H1 (cell line): Measurements from ENCODE around the gene MAPK8IP1.

Experiments
- CBX5 ChIP-seq: fragments of 300-800, 300-1000 bp; sonication (generic); IDR thresholded peaks from 2 replicates; pipeline ENCODE4 v1.7.1; 2016; ENCODE audit warnings: antibody characterized with exemption, low read length, low read depth
- CREB1 ChIP-seq: IDR thresholded peaks from 2 replicates; pipeline ENCODE4 v1.6.1; 2012; ENCODE audit warnings: inconsistent platforms
- CTCF ChIP-seq, 3 experiments: IDR thresholded peaks; 1 replicate in 2 of 3; 2 replicates in 1 of 3; pipeline versions ENCODE4 v1.5.1 to v1.6.1; 2011; ENCODE audit warnings: low read length in 3 of 3, mild to moderate bottlenecking in 3 of 3, inconsistent platforms in 2 of 3, low read depth in 1 of 3, moderate library complexity in 1 of 3; ENCODE audit not compliant: insufficient read depth in 1 of 3; ENCODE audit errors: control extremely low read depth in 1 of 3
- EZH2 ChIP-seq: fragments of 200-600 bp; sonication (generic); IDR thresholded peaks from 2 replicates; pipeline ENCODE4 v1.7.1; 2012; ENCODE audit warnings: low read depth, mild to moderate bottlenecking, moderate library complexity, low read length, inconsistent platforms; ENCODE audit not compliant: severe bottlenecking
- JUND ChIP-seq: IDR thresholded peaks from 2 replicates; pipeline ENCODE4 v1.6.1; 2011; ENCODE audit warnings: mild to moderate bottlenecking, improper control_type of control experiment, low read length
- POLR2A ChIP-seq, 2 experiments: IDR thresholded peaks; 1 replicate in 1 of 2; 2 replicates in 1 of 2; pipeline ENCODE4 v1.6.1; 2011; ENCODE audit warnings: low read depth in 2 of 2, low read length in 2 of 2, mild to moderate bottlenecking in 2 of 2; ENCODE audit errors: control extremely low read depth in 1 of 2
- POLR2AphosphoS5 ChIP-seq: IDR thresholded peaks from 2 replicates; pipeline ENCODE4 v1.6.1; 2011; ENCODE audit warnings: low read depth, low read length
- YY1 ChIP-seq: IDR thresholded peaks from 2 replicates; pipeline ENCODE4 v1.6.1; 2011; ENCODE audit warnings: low read depth, mild to moderate bottlenecking, low read length
- TF ChIP-seq, protein P1 (sequence below): IDR thresholded peaks from 2 replicates; pipeline ENCODE4 v1.6.1; 2012; ENCODE audit warnings: inconsistent platforms
- TF ChIP-seq, protein P2 (sequence below): IDR thresholded peaks from 2 replicates; pipeline ENCODE4 v1.6.1; 2011; ENCODE audit warnings: low read depth, mild to moderate bottlenecking, low read length; ENCODE audit not compliant: insufficient read depth

- TF ChIP-seq CTCF (IDR thresholded peaks at IDR 0.05; ENCODE audit: control extremely low read depth in 1 of 3, insufficient read depth in 1 of 3, low read depth in 1 of 3, low read length in 3 of 3) (no peak), POLR2A (IDR thresholded peaks at IDR 0.05; ENCODE audit: control extremely low read depth in 1 of 2, low read depth in 2 of 2, low read length in 2 of 2) (no peak; a peak in 1 of 3 replicates), CBX5 (no peak), CREB1 (no peak), EZH2 (no peak), YY1 (no peak), POLR2AphosphoS5 (no peak; the same call in 1 of the 2 replicates), JUND (no peak)
- TF ChIP-seq, protein P1, sequence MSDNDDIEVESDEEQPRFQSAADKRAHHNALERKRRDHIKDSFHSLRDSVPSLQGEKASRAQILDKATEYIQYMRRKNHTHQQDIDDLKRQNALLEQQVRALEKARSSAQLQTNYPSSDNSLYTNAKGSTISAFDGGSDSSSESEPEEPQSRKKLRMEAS, result no peak
- TF ChIP-seq, protein P2, sequence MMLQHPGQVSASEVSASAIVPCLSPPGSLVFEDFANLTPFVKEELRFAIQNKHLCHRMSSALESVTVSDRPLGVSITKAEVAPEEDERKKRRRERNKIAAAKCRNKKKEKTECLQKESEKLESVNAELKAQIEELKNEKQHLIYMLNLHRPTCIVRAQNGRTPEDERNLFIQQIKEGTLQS, result no peak
Observed at GRCh38 chr11:45926536-45927331, 41.3 kb downstream of the MAPK8IP1 start.
